ENCODE data around the gene TMCC1. TPM values are rescaled to one million over a fixed set of nuclear protein-coding genes. Genes with fewer than 3 reads are reported as not detected.
A peak's percentile ranks its signal among the peaks of the same experiment; 100 is the strongest.

The TMCC1 gene
- total RNA-seq, 2 donors from 2014 or later: 41.0 to 51.1 TPM

DNA sequence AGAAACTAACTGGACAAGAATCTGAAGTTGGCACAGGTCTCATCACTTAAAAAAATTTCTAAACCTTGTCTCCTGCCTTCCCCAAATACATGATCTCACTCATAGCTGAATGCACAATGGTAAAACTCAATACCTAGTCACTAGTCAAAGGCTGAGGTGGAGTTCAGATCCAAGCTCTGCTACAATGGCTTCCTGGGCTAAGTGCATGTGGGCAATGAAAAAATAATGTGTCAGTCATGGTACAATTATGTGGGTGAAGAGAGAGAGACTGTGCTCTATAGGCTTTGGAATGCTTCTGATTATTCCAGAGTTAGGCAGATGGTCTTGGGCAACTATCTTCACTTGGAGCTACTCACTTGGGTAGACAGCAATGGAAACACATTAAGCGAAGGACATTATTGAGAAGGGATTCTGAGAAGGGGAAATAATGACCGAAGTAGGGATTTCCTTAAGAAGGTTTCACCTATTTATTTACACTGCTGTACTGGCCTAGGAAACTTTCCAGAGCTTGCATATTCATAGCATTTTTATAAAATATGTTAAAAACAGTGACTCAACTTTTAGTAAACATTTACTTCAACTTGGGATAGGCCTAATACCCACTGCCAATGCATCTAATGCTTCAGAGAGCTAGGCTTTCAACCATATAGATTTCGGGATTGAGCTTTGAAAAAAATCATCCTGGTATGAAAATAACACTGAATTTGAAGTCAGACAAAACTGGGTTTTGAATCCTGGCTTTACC lies 228.3 kb downstream of the TMCC1 start:
- Histone ChIP-seq H3K9me3 (ENCODE audit: control insufficient read depth, low read length) (no peaks in the 10 kb centered on the region), H3K27ac (ENCODE audit: low read depth, low read length) (no peak overlapping the region), H3K4me1 (ENCODE audit: control insufficient read depth, insufficient read depth, low read length) (peaks cover 13% of the 10 kb centered on the region), H3K36me3 (ENCODE audit: control insufficient read depth, insufficient read depth, low read length) (peaks cover 14% of the 10 kb centered on the region), H3K4me3 (ENCODE audit: low read length) (no peak overlapping the region), H3K27me3 (ENCODE audit: control insufficient read depth, insufficient read depth, low read length, poor library complexity, severe bottlenecking) (no peaks in the 10 kb centered on the region), H3K9ac (ENCODE audit: extremely low read depth, low read length, poor library complexity, severe bottlenecking) (no peak overlapping the region)
- no peak for DNase-seq
- Mint-ChIP-seq H3K27me3 (ENCODE audit: insufficient read depth) (no peaks in the 10 kb centered on the region), H3K27ac (peak overlapping the region; percentile 14), H3K9me3 (no peaks in the 10 kb centered on the region), H3K4me1 (peaks cover 35% of the 10 kb centered on the region), H3K36me3 (ENCODE audit: low read depth) (peaks cover 10% of the 10 kb centered on the region), H3K4me3 (no peak overlapping the region)
- TF ChIP-seq, protein P1, sequence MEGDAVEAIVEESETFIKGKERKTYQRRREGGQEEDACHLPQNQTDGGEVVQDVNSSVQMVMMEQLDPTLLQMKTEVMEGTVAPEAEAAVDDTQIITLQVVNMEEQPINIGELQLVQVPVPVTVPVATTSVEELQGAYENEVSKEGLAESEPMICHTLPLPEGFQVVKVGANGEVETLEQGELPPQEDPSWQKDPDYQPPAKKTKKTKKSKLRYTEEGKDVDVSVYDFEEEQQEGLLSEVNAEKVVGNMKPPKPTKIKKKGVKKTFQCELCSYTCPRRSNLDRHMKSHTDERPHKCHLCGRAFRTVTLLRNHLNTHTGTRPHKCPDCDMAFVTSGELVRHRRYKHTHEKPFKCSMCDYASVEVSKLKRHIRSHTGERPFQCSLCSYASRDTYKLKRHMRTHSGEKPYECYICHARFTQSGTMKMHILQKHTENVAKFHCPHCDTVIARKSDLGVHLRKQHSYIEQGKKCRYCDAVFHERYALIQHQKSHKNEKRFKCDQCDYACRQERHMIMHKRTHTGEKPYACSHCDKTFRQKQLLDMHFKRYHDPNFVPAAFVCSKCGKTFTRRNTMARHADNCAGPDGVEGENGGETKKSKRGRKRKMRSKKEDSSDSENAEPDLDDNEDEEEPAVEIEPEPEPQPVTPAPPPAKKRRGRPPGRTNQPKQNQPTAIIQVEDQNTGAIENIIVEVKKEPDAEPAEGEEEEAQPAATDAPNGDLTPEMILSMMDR (conservative IDR thresholded peaks at IDR 0.05): no peak
- 92 to 96% methylated on average over 1 to 3 of the region's 3 CpGs for WGBS, 2 experiments (ENCODE audit: insufficient coverage in 1 of 2, insufficient read length in 1 of 2)

DNA sequence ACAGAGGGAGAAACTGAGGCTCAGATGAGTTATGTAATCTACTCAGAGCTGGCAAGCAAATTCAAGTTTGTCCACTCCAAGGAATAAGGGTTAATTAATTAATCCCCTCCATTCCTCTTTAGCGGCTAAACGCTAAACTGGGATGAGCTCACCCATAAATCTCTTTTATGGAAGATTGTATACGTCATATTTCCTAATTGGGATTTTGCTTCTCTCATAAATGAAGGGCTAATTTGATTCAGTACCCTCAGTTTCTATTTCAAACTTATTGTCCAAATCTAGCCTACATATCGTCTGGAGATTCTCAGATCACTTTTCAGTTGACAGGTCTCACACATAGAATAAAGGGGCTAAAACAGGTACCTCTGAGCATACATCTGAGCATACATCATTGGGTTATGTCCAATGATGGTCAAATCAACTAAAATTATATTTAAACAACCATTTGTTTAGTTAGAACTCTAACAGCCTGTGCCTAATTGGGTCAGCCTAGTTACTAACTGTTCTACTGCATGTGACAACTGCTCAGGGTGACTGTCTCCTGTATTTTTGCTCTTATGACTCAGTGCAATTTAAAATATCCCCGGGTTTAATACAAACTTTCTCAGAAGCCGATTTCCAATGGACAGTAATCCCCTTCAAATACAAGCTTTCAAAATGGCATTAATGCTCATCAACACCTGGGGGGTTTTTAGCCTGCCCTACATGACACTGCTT lies 229.4 kb downstream of the TMCC1 start:
- Histone ChIP-seq H3K4me3 (ENCODE audit: low read length) (no peak overlapping the region), H3K9me3 (ENCODE audit: control insufficient read depth, low read length) (no peaks in the 10 kb centered on the region), H3K9ac (ENCODE audit: extremely low read depth, low read length, poor library complexity, severe bottlenecking) (no peak overlapping the region), H3K27ac (ENCODE audit: low read depth, low read length) (no peak overlapping the region), H3K27me3 (ENCODE audit: control insufficient read depth, insufficient read depth, low read length, poor library complexity, severe bottlenecking) (no peaks in the 10 kb centered on the region), H3K36me3 (ENCODE audit: control insufficient read depth, insufficient read depth, low read length) (peaks cover 6% of the 10 kb centered on the region), H3K4me1 (ENCODE audit: control insufficient read depth, insufficient read depth, low read length) (peaks cover 13% of the 10 kb centered on the region)
- DNase-seq: no peak
- Mint-ChIP-seq H3K9me3 (no peaks in the 10 kb centered on the region), H3K4me1 (peaks cover 35% of the 10 kb centered on the region), H3K4me3 (no peak overlapping the region), H3K27me3 (ENCODE audit: insufficient read depth) (no peaks in the 10 kb centered on the region), H3K36me3 (ENCODE audit: low read depth) (no peaks in the 10 kb centered on the region), H3K27ac (peak overlapping the region; percentile 14)
- TF ChIP-seq, protein P1 (conservative IDR thresholded peaks at IDR 0.05): no peak
- 86 to 87% methylated on average over 4 to 6 of the region's 6 CpGs for WGBS, 2 experiments (ENCODE audit: insufficient coverage in 1 of 2, insufficient read length in 1 of 2)

DNA sequence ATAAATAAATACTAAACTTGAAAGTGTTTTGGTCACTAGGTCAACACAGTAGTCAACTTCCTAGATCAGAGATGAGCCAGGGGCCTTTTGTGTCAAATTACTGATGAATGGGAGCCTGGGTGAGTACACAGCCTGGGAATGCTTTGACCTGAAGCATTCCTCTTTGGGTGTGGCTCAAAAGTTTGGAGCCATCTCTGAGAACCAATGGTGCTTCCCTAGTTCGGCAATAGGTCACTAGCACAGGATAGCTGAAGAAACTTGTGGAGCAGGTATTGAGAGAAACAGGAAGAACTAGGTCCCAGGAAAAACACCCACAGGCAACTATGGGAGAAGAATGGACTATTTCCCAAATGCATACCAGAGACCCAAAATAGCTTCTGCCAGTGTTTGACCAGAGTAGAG lies 230.5 kb downstream of the TMCC1 start:
- Histone ChIP-seq H3K27me3 (ENCODE audit: control insufficient read depth, insufficient read depth, low read length, poor library complexity, severe bottlenecking) (no peaks in the 10 kb centered on the region), H3K27ac (ENCODE audit: low read depth, low read length) (no peak overlapping the region), H3K36me3 (ENCODE audit: control insufficient read depth, insufficient read depth, low read length) (peaks cover 2% of the 10 kb centered on the region), H3K9ac (ENCODE audit: extremely low read depth, low read length, poor library complexity, severe bottlenecking) (no peak overlapping the region), H3K4me1 (ENCODE audit: control insufficient read depth, insufficient read depth, low read length) (peaks cover 13% of the 10 kb centered on the region), H3K9me3 (ENCODE audit: control insufficient read depth, low read length) (no peaks in the 10 kb centered on the region), H3K4me3 (ENCODE audit: low read length) (no peak overlapping the region)
- 78 to 100% methylated on average over 1 of the region's 1 CpG for WGBS, 2 experiments (ENCODE audit: insufficient coverage in 1 of 2, insufficient read length in 1 of 2)
- no peaks in the 10 kb centered on the region for H3K36me3 Mint-ChIP-seq (ENCODE audit: low read depth)
- peak overlapping the region; percentile 1 for H3K27ac Mint-ChIP-seq
- H3K9me3 Mint-ChIP-seq: no peaks in the 10 kb centered on the region
- no peak overlapping the region for H3K4me3 Mint-ChIP-seq
- DNase-seq: peak; percentile 49
- TF ChIP-seq, protein P1 (conservative IDR thresholded peaks at IDR 0.05): no peak
- peaks cover 42% of the 10 kb centered on the region for H3K4me1 Mint-ChIP-seq
- H3K27me3 Mint-ChIP-seq (ENCODE audit: insufficient read depth): no peaks in the 10 kb centered on the region

Measured in endodermal cell (in vitro differentiated cells).